Central memory CD4-positive, alpha-beta T cell (primary cell): ENCODE results near the gene UBTFL1.
"Not testable (repeated sequence)": the region's sequence is repeated elsewhere in the genome, so short reads cannot be mapped to it uniquely, and the experiment has no call there.

Source experiments
- DNase-seq: peaks from one replicate; pipeline ENCODE4 v3.0.0; 2022
- total RNA-seq, 3 experiments: gene quantifications; one replicate each; lab custom pipeline; 2026; lab: John Stamatoyannopoulos, UW

The UBTFL1 gene
- 0 reads per million in 3 experiments for total RNA-seq

- DNase-seq, result not testable (repeated sequence)
These were observed at the start of gene UBTFL1 for GRCh38 chr11:90085650-90086049. UBTFL1 (plus strand) TSS chr11:90085950; CDS start chr11:90085950, 0 bp downstream.

GRCh38 chr11:90051591-90052209, 34.0 kb upstream of the UBTFL1 start:
- DNase-seq, result not testable (repeated sequence)

- not testable (repeated sequence) for DNase-seq
These were observed 33.4 kb upstream of the UBTFL1 start for GRCh38 chr11:90052311-90052710.

GRCh38 chr11:90053545-90053944, 32.2 kb upstream of the UBTFL1 start:
- not testable (repeated sequence) for DNase-seq

GRCh38 chr11:90088731-90089130, 3.0 kb downstream of the UBTFL1 start:
- DNase-seq, result not testable (repeated sequence)

GRCh38 chr11:90095230-90095924, 9.6 kb downstream of the UBTFL1 start:
- not testable (repeated sequence) for DNase-seq

GRCh38 chr11:90098261-90098660, 12.5 kb downstream of the UBTFL1 start:
- DNase-seq, result not testable (repeated sequence)

GRCh38 chr11:90100431-90100830, 14.7 kb downstream of the UBTFL1 start:
- DNase-seq, result no peak

GRCh38 chr11:90113541-90113940, 27.8 kb downstream of the UBTFL1 start:
- no peak for DNase-seq

GRCh38 chr11:90120191-90120590, 34.4 kb downstream of the UBTFL1 start:
- DNase-seq, result no peak

GRCh38 chr11:90124371-90124770, 38.6 kb downstream of the UBTFL1 start:
- DNase-seq, result no peak

- no peak for DNase-seq
These were observed 39.2 kb downstream of the UBTFL1 start for GRCh38 chr11:90124946-90125345.

GRCh38 chr11:90133560-90134477, 48.1 kb downstream of the UBTFL1 start:
- DNase-seq, result no peak

GRCh38 chr11:90134478-90135003, 48.8 kb downstream of the UBTFL1 start, which contains the start of gene NAALAD2:
NAALAD2 (plus strand) TSS chr11:90134663; CDS start chr11:90134759, 96 bp downstream.
- no peak for DNase-seq

GRCh38 chr11:90135016-90135415, 49.3 kb downstream of the UBTFL1 start:
- no peak for DNase-seq
